ENCODE data around the gene GAS2L3. TPM values are rescaled to one million over a fixed set of nuclear protein-coding genes. Genes with fewer than 3 reads are reported as not detected.
"Not testable (repeated sequence)": the region's sequence is repeated elsewhere in the genome, so short reads cannot be mapped to it uniquely, and the experiment has no call there.

The GAS2L3 gene
- total RNA-seq, 2 experiments from 2014 or later, result 2.7 to 3.5 TPM

- ChIA-PET POLR2A (no interaction called here), CTCF (interaction anchor here (0.8 to 3.0 kb wide), 3 partner anchors 13 to 321 kb away, joined by 3 to 11 read pairs (median 6); no protein-coding TSS in a partner anchor)
- Mint-ChIP-seq H3K27ac (no peak overlapping the region), H3K36me3 (ENCODE audit: low read depth) (no peaks in the 10 kb centered on the region), H3K4me1 (ENCODE audit: low read depth) (no peaks in the 10 kb centered on the region), H3K9me3 (ENCODE audit: insufficient read depth) (no peaks in the 10 kb centered on the region), H3K27me3 (ENCODE audit: low read depth) (no peaks in the 10 kb centered on the region), H3K4me3 (no peak overlapping the region)
- DNase-seq, result no peak
- ATAC-seq, result no peak
These were observed 17.8 kb upstream of the GAS2L3 start for GRCh38 chr12:100555722-100556121.

- Mint-ChIP-seq H3K9me3 (ENCODE audit: insufficient read depth) (no peaks in the 10 kb centered on the region), H3K36me3 (ENCODE audit: low read depth) (no peaks in the 10 kb centered on the region), H3K27ac (no peak overlapping the region), H3K27me3 (ENCODE audit: low read depth) (no peaks in the 10 kb centered on the region), H3K4me1 (ENCODE audit: low read depth) (no peaks in the 10 kb centered on the region), H3K4me3 (no peak overlapping the region)
- ATAC-seq (no peak), DNase-seq (no peak)
- ChIA-PET CTCF (no interaction called here), POLR2A (no interaction called here)
These were observed 16.1 kb upstream of the GAS2L3 start for GRCh38 chr12:100557357-100557756.

GRCh38 chr12:100559261-100559660, 14.2 kb upstream of the GAS2L3 start:
- DNase-seq; H3K4me1 Mint-ChIP-seq (ENCODE audit: low read depth); CTCF ChIA-PET; H3K27ac Mint-ChIP-seq; H3K4me3 Mint-ChIP-seq; H3K36me3 Mint-ChIP-seq (ENCODE audit: low read depth); ATAC-seq; POLR2A ChIA-PET; H3K27me3 Mint-ChIP-seq (ENCODE audit: low read depth); H3K9me3 Mint-ChIP-seq (ENCODE audit: insufficient read depth): not testable (repeated sequence)

GRCh38 chr12:100564090-100564489, 9.4 kb upstream of the GAS2L3 start:
- H3K9me3 Mint-ChIP-seq (ENCODE audit: insufficient read depth), result no peaks in the 10 kb centered on the region
- H3K4me3 Mint-ChIP-seq, result no peak overlapping the region
- peaks cover 17% of the 10 kb centered on the region for H3K27me3 Mint-ChIP-seq (ENCODE audit: low read depth)
- H3K36me3 Mint-ChIP-seq (ENCODE audit: low read depth), result no peaks in the 10 kb centered on the region
- ChIA-PET CTCF (no interaction called here), POLR2A (no interaction called here)
- ATAC-seq, result no peak
- H3K4me1 Mint-ChIP-seq (ENCODE audit: low read depth), result no peaks in the 10 kb centered on the region
- no peak for DNase-seq
- no peak overlapping the region for H3K27ac Mint-ChIP-seq

- H3K9me3 Mint-ChIP-seq (ENCODE audit: insufficient read depth), result no peaks in the 10 kb centered on the region
These were observed 8.5 kb upstream of the GAS2L3 start for GRCh38 chr12:100564905-100565467.

GRCh38 chr12:100565987-100566545, 7.4 kb upstream of the GAS2L3 start:
- Mint-ChIP-seq H3K27ac (no peak overlapping the region), H3K4me3 (no peak overlapping the region), H3K4me1 (ENCODE audit: low read depth) (no peaks in the 10 kb centered on the region), H3K9me3 (ENCODE audit: insufficient read depth) (no peaks in the 10 kb centered on the region), H3K27me3 (ENCODE audit: low read depth) (peaks cover 20% of the 10 kb centered on the region), H3K36me3 (ENCODE audit: low read depth) (no peaks in the 10 kb centered on the region)
- ATAC-seq (no peak), DNase-seq (no peak)
- ChIA-PET CTCF (no interaction called here), POLR2A (no interaction called here)

More at GRCh38 chr12:100564905-100565467, 8.5 kb upstream of the GAS2L3 start:
- Mint-ChIP-seq H3K36me3 (ENCODE audit: low read depth) (no peaks in the 10 kb centered on the region), H3K27ac (no peak overlapping the region), H3K4me3 (no peak overlapping the region), H3K27me3 (ENCODE audit: low read depth) (peaks cover 17% of the 10 kb centered on the region), H3K4me1 (ENCODE audit: low read depth) (no peaks in the 10 kb centered on the region)
- no peak for ATAC-seq
- DNase-seq, result no peak
- CTCF ChIA-PET, result no interaction called here
- POLR2A ChIA-PET, result no interaction called here

GRCh38 chr12:100566887-100567637, 6.4 kb upstream of the GAS2L3 start:
- H3K27me3 Mint-ChIP-seq (ENCODE audit: low read depth), result peaks cover 27% of the 10 kb centered on the region
- H3K4me3 Mint-ChIP-seq, result no peak overlapping the region
- no peaks in the 10 kb centered on the region for H3K9me3 Mint-ChIP-seq (ENCODE audit: insufficient read depth)
- ChIA-PET POLR2A (no interaction called here), CTCF (no interaction called here)
- H3K4me1 Mint-ChIP-seq (ENCODE audit: low read depth), result no peaks in the 10 kb centered on the region
- no peak overlapping the region for H3K27ac Mint-ChIP-seq
- no peak for ATAC-seq
- no peak for DNase-seq
- H3K36me3 Mint-ChIP-seq (ENCODE audit: low read depth), result no peaks in the 10 kb centered on the region

- ATAC-seq (no peak), DNase-seq (no peak)
- Mint-ChIP-seq H3K9me3 (ENCODE audit: insufficient read depth) (no peaks in the 10 kb centered on the region), H3K4me1 (ENCODE audit: low read depth) (peaks cover under 1% of the 10 kb centered on the region), H3K36me3 (ENCODE audit: low read depth) (no peaks in the 10 kb centered on the region), H3K27ac (no peak overlapping the region), H3K4me3 (no peak overlapping the region), H3K27me3 (ENCODE audit: low read depth) (peaks cover 30% of the 10 kb centered on the region)
- POLR2A ChIA-PET, result no interaction called here
- CTCF ChIA-PET, result no interaction called here
These were observed 5.5 kb upstream of the GAS2L3 start for GRCh38 chr12:100567945-100568344.

GRCh38 chr12:100572184-100572583, 1.3 kb upstream of the GAS2L3 start:
- Mint-ChIP-seq H3K36me3 (ENCODE audit: low read depth) (no peaks in the 10 kb centered on the region), H3K4me1 (ENCODE audit: low read depth) (peaks cover 16% of the 10 kb centered on the region), H3K9me3 (ENCODE audit: insufficient read depth) (no peaks in the 10 kb centered on the region), H3K27ac (no peak overlapping the region), H3K27me3 (ENCODE audit: low read depth) (peaks cover 31% of the 10 kb centered on the region), H3K4me3 (peak overlapping the region; percentile 1)
- ChIA-PET POLR2A (no interaction called here), CTCF (no interaction called here)
- ATAC-seq, result no peak
- no peak for DNase-seq

- peak overlapping the region; percentile 90 for H3K4me3 Mint-ChIP-seq
- DNase-seq (no peak), ATAC-seq (no peak)
- ChIA-PET CTCF (no interaction called here), POLR2A (no interaction called here)
- peaks cover 16% of the 10 kb centered on the region for H3K4me1 Mint-ChIP-seq (ENCODE audit: low read depth)
- peaks cover 32% of the 10 kb centered on the region for H3K27me3 Mint-ChIP-seq (ENCODE audit: low read depth)
- no peak overlapping the region for H3K27ac Mint-ChIP-seq
- no peaks in the 10 kb centered on the region for H3K9me3 Mint-ChIP-seq (ENCODE audit: insufficient read depth)
- H3K36me3 Mint-ChIP-seq (ENCODE audit: low read depth), result no peaks in the 10 kb centered on the region
These were observed 947 bp downstream of the GAS2L3 start for GRCh38 chr12:100574187-100575074.

- DNase-seq, result no peak
- peaks cover 16% of the 10 kb centered on the region for H3K4me1 Mint-ChIP-seq (ENCODE audit: low read depth)
- no peak overlapping the region for H3K27ac Mint-ChIP-seq
- H3K36me3 Mint-ChIP-seq (ENCODE audit: low read depth), result no peaks in the 10 kb centered on the region
- no peaks in the 10 kb centered on the region for H3K9me3 Mint-ChIP-seq (ENCODE audit: insufficient read depth)
- ChIA-PET POLR2A (no interaction called here), CTCF (no interaction called here)
- ATAC-seq, result no peak
- no peak overlapping the region for H3K4me3 Mint-ChIP-seq
- H3K27me3 Mint-ChIP-seq (ENCODE audit: low read depth), result peaks cover 28% of the 10 kb centered on the region
These were observed 3.0 kb downstream of the GAS2L3 start for GRCh38 chr12:100576331-100577036.

Data from activated CD8-positive, alpha-beta T cell treated with anti-CD3 and anti-CD28 coated beads, Interleukin-2, amount 10 ng/mL, durations not matched to agents 7 days and 5 days (primary cell).